Transverse colon (tissue), 4 donors: Measurements from ENCODE around the gene TNFSF13. TPM values are rescaled to one million over a fixed set of nuclear protein-coding genes. Genes with fewer than 3 reads are reported as not detected.
A peak's percentile ranks its signal among the peaks of the same experiment; 100 is the strongest.

Experiments used
- DNase-seq: peaks from one replicate; pipeline ENCODE4 v3.0.0-alpha.2; 2019
- H3K27ac ChIP-seq, 4 donors: fragments of 200-600 bp; sonication (generic); 2 replicates each; pipeline ENCODE4 v1.5.1; 2016 to 2018; ENCODE audit warnings: inconsistent platforms in 4 of 4
- H3K27me3 ChIP-seq: fragments of 200-600 bp; sonication (generic); 2 replicates; pipeline ENCODE4 v1.5.1; 2017; ENCODE audit warnings: inconsistent platforms
- H3K36me3 ChIP-seq, 4 donors: fragments of 200-600 bp; sonication (generic); 2 replicates each; pipeline ENCODE4 v1.5.1; 2017 to 2019; ENCODE audit warnings: inconsistent platforms in 4 of 4
- H3K4me1 ChIP-seq, 4 donors: fragments of 200-600 bp; sonication (generic); 2 replicates each; pipeline ENCODE4 v1.5.1; 2017 to 2020; ENCODE audit warnings: inconsistent platforms in 4 of 4
- H3K4me3 ChIP-seq, 4 donors: fragments of 200-600 bp; sonication (generic); 1 replicate in 1 of 4; 2 replicates in 3 of 4; pipeline versions ENCODE4 v1.5.1 to v1.6.1; 2017 to 2019; ENCODE audit warnings: inconsistent platforms in 4 of 4
- H3K9me3 ChIP-seq, 2 donors: fragments of 200-600 bp; sonication (generic); 2 replicates each; pipeline ENCODE4 v1.5.1; 2017 to 2019; ENCODE audit warnings: inconsistent platforms in 2 of 2
- EP300 ChIP-seq: sonication (generic); formaldehyde crosslinking; IDR thresholded peaks from one replicate; pipeline ENCODE4 v1.6.1; 2017; ENCODE audit warnings: antibody characterized with exemption, low read depth
- POLR2A ChIP-seq: fragments of 450-650 bp; IDR thresholded peaks from one replicate; pipeline ENCODE4 v1.6.1; 2016; ENCODE audit warnings: antibody characterized with exemption, mild to moderate bottlenecking, moderate library complexity
- POLR2AphosphoS5 ChIP-seq, 3 donors: sonication (generic); formaldehyde crosslinking; IDR thresholded peaks; one replicate each; pipeline ENCODE4 v1.6.1; 2016; ENCODE audit warnings: antibody characterized with exemption in 3 of 3
- WGBS, 2 donors: methylation state at CpG; one replicate each; pipeline ENCODE4 v1.1.5; 2018; ENCODE audit warnings: low coverage in 1 of 2; 5-methylcytosine and 5-hydroxymethylcytosine counted together
- in situ Hi-C, 4 donors: fragments of 200-750 bp; cut with MboI; loops; one replicate each; pipeline versions ENCODE4 v1.15.0 to v1.15.1; 2017; ENCODE audit warnings: low sequenced_read_pairs in 3 of 4, low pct_ligation_motif_present in 1 of 4, low pct_unique_long_range_greater_than_20kb in 1 of 4
- intact Hi-C: fragments of 100-400 bp; cut with DNase I; formaldehyde crosslinking; loops from one replicate; pipeline ENCODE4 v1.15.1; 2023; ENCODE audit warnings: low total_unique reads
- total RNA-seq, 4 donors: library from RNA; depleted of rRNA; stranded (reverse); fragments of >200 nt; gene quantifications; one replicate each; pipeline ENCODE4 v1.1.0, GENCODE V29; 2016
- TF ChIP-seq, protein P1 (sequence below), 5 experiments: fragments of 200-600 bp in 3 of 5; fragments of 450-650 bp in 2 of 5; sonication (generic) in 3 of 5; IDR thresholded peaks; 1 replicate in 2 of 5; 2 replicates in 3 of 5; pipeline ENCODE4 v1.5.1; 2016 to 2017; ENCODE audit warnings: antibody characterized with exemption in 5 of 5, inconsistent platforms in 3 of 5, mild to moderate bottlenecking in 2 of 5, moderate library complexity in 1 of 5

Gene TNFSF13
- total RNA-seq, 4 donors from 2014 or later, result 19.7 to 94.3 (median 59.8) TPM

DNA sequence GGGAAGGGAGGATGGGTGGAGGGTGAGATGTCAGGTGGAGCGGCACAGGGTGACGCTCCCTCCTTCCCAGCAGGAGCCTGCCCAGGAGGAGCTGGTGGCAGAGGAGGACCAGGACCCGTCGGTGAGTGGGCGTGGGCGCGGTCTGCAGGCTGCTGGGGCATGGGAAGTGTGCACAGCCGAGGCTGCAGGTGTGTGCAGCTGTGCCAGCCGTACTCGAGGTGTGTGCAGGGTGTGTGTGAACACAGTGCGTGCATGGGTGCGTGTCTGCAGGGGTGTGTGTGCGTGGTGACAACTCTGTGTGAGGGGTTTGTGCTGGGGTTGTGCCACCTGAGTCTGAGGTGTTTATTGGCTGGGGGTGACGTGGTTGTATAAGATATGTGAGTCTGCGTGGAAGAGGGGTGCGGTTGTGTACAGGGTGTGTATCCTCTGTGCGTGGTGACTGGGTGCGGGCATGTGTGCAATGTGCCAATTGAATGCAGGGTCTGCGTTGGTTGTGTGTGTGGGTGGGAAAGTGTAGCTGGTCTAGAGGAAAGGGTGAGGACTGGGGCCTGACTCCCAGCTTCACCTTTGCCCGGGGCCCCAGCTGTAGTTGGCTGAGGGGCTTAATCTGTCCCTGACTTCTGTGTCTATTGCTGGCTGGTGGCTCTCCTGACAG, 9.0 kb upstream of the TNFSF13 start:
- intact Hi-C loops (loop anchor here (10.0 kb wide), 1 partner anchor 195 kb away; the partner anchor contains the start of genes KCTD11 and TMEM95), in situ Hi-C loops (no loop called here)
- peak overlapping the region; percentile 45 to 71 (median 62) for H3K4me3 ChIP-seq
- WGBS, 2 donors, result 18% methylated on average over 20 of the region's 20 CpGs; no CpG with 5 or more reads in 1 of the 2 donors
- TF ChIP-seq POLR2A (peak; percentile 8), EP300 (no peak)
- peak; percentile 62 for DNase-seq
- peaks cover 7 to 34% (median 18%) of the 10 kb centered on the region in 4 donors for H3K4me1 ChIP-seq
- no peaks in the 10 kb centered on the region for H3K9me3 ChIP-seq
- no peaks in the 10 kb centered on the region for H3K27me3 ChIP-seq
- H3K36me3 ChIP-seq, result no peaks in the 10 kb centered on the region
- peak overlapping the region; percentile 84 to 92 (median 86) for H3K27ac ChIP-seq

- in situ Hi-C loops, result no loop called here
- Histone ChIP-seq H3K4me1 (peaks cover 7 to 34% (median 18%) of the 10 kb centered on the region in 4 donors), H3K36me3 (no peaks in the 10 kb centered on the region), H3K27ac (peak overlapping the region; percentile 84 to 92 (median 86)), H3K4me3 (peak overlapping the region in 1 of 4 donors; percentile 71), H3K9me3 (no peaks in the 10 kb centered on the region), H3K27me3 (no peaks in the 10 kb centered on the region)
- TF ChIP-seq EP300 (no peak), POLR2A (no peak), POLR2AphosphoS5 (IDR thresholded peaks at IDR 0.05) (no peak)
- TF ChIP-seq, protein P1, sequence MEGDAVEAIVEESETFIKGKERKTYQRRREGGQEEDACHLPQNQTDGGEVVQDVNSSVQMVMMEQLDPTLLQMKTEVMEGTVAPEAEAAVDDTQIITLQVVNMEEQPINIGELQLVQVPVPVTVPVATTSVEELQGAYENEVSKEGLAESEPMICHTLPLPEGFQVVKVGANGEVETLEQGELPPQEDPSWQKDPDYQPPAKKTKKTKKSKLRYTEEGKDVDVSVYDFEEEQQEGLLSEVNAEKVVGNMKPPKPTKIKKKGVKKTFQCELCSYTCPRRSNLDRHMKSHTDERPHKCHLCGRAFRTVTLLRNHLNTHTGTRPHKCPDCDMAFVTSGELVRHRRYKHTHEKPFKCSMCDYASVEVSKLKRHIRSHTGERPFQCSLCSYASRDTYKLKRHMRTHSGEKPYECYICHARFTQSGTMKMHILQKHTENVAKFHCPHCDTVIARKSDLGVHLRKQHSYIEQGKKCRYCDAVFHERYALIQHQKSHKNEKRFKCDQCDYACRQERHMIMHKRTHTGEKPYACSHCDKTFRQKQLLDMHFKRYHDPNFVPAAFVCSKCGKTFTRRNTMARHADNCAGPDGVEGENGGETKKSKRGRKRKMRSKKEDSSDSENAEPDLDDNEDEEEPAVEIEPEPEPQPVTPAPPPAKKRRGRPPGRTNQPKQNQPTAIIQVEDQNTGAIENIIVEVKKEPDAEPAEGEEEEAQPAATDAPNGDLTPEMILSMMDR (IDR thresholded peaks at IDR 0.05), result no peak
- no peak for DNase-seq
- intact Hi-C loops, result loop anchor here (10.0 kb wide), 1 partner anchor 196 kb away; the partner anchor contains the start of genes KCTD11 and TMEM95
- WGBS, 2 donors, result 74% methylated on average over 6 of the region's 6 CpGs; no CpG with 5 or more reads in 1 of the 2 donors
These were observed 8.2 kb upstream of the TNFSF13 start for GRCh38 chr17:7550344-7550743.

GRCh38 chr17:7551396-7551795, 7.2 kb upstream of the TNFSF13 start:
- in situ Hi-C loops, result no loop called here
- WGBS, 2 donors, result 81% methylated on average over 4 of the region's 4 CpGs; no CpG with 5 or more reads in 1 of the 2 donors
- no peak for TF ChIP-seq EP300
- H3K4me1 ChIP-seq, result peaks cover 7 to 35% (median 19%) of the 10 kb centered on the region in 4 donors
- H3K27ac ChIP-seq, result peak overlapping the region in 2 of 4 donors; percentile 51 to 58
- H3K4me3 ChIP-seq, result no peak overlapping the region
- H3K9me3 ChIP-seq, result no peaks in the 10 kb centered on the region
- intact Hi-C loops, result loop anchor here (10.0 kb wide), 1 partner anchor 197 kb away; the partner anchor contains the start of genes KCTD11 and TMEM95
- no peaks in the 10 kb centered on the region for H3K27me3 ChIP-seq
- H3K36me3 ChIP-seq, result no peaks in the 10 kb centered on the region
- no peak for DNase-seq

DNA sequence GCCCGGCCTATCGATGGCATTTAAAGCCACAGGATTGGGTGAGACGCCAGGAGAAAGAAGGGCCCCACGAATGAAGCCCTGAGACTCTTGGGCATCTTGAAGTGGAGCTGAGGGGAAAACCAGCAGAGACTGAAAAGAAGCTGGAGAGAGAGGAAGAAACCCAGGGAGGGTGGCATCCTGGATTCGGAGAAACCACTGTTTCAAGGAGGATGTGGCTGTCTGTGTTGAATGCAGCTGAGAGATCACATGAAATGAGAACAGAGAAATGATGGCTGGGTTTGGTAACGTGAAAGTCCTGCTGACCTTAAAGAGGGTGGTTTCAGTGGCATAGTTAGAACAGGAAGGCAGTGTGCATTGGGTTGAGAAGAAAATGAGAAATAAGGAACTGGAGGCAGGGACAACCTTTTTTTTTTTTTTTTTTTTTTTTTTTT, 5.9 kb upstream of the TNFSF13 start:
- Histone ChIP-seq H3K27me3 (no peaks in the 10 kb centered on the region), H3K4me1 (peaks cover 15 to 47% (median 27%) of the 10 kb centered on the region in 4 donors), H3K4me3 (no peak overlapping the region), H3K36me3 (no peaks in the 10 kb centered on the region), H3K27ac (peak overlapping the region; percentile 23 to 58 (median 44)), H3K9me3 (no peaks in the 10 kb centered on the region)
- in situ Hi-C loops (no loop called here), intact Hi-C loops (loop anchor here (10.0 kb wide), 1 partner anchor 198 kb away; the partner anchor contains the start of genes KCTD11 and TMEM95)
- peak; percentile 30 for DNase-seq
- WGBS, 2 donors, result 69 to 71% methylated on average over 1 to 6 of the region's 6 CpGs
- TF ChIP-seq, protein P1 (IDR thresholded peaks at IDR 0.05), result no peak
- TF ChIP-seq EP300 (no peak), POLR2AphosphoS5 (IDR thresholded peaks at IDR 0.05) (peak in 2 of 3 donors; percentile 26 to 28)

- DNase-seq, result no peak
- peak overlapping the region in 3 of 4 donors; percentile 33 to 61 (median 54) for H3K27ac ChIP-seq
- no peak overlapping the region for H3K4me3 ChIP-seq
- H3K4me1 ChIP-seq, result peaks cover 19 to 48% (median 28%) of the 10 kb centered on the region in 4 donors
- intact Hi-C loops (loop anchor here (10.0 kb wide), 1 partner anchor 199 kb away; the partner anchor contains the start of genes KCTD11 and TMEM95), in situ Hi-C loops (no loop called here)
- H3K9me3 ChIP-seq, result no peaks in the 10 kb centered on the region
- no peaks in the 10 kb centered on the region for H3K27me3 ChIP-seq
- no peaks in the 10 kb centered on the region for H3K36me3 ChIP-seq
- TF ChIP-seq, protein P1 (IDR thresholded peaks at IDR 0.05), result no peak
- TF ChIP-seq POLR2AphosphoS5 (IDR thresholded peaks at IDR 0.05), result no peak
- no peak for TF ChIP-seq EP300
- no peak for TF ChIP-seq POLR2A
- 94 to 100% methylated on average over 1 of the region's 1 CpG for WGBS, 2 donors
These were observed 5.2 kb upstream of the TNFSF13 start for GRCh38 chr17:7553356-7553755.
